Mesendoderm (in vitro differentiated cells): Measurements from ENCODE around the gene TEKT2.
A peak's percentile ranks its signal among the peaks of the same experiment; 100 is the strongest.

Experiments
- DNase-seq: peaks from one replicate; pipeline ENCODE4 v3.0.0; 2013
- H2AK5ac ChIP-seq: 2 replicates; pipeline ENCODE4 v1.6.1; 2013; ENCODE audit warnings: low read length, inconsistent platforms
- H2BK120ac ChIP-seq: 2 replicates; pipeline ENCODE4 v1.6.1; 2013; ENCODE audit warnings: low read depth, mild to moderate bottlenecking, low read length, moderate library complexity, mixed read lengths
- H2BK15ac ChIP-seq: replicated peaks from 2 replicates; pipeline ENCODE4 v1.6.1; 2013; ENCODE audit warnings: low read depth, mild to moderate bottlenecking, moderate library complexity
- H2BK5ac ChIP-seq: 2 replicates; pipeline ENCODE4 v1.6.1; 2013; ENCODE audit warnings: low read length, inconsistent platforms
- H3K18ac ChIP-seq: 2 replicates; pipeline ENCODE4 v1.6.1; 2013; ENCODE audit warnings: mild to moderate bottlenecking, low read length, mixed read lengths
- H3K23ac ChIP-seq: one replicate; pipeline ENCODE4 v1.6.1; 2013; ENCODE audit warnings: low read length
- H3K27ac ChIP-seq: 2 replicates; pipeline ENCODE4 v1.5.1; 2013; ENCODE audit warnings: low read depth, mild to moderate bottlenecking, inconsistent platforms, low read length, moderate library complexity
- H3K27me3 ChIP-seq: 2 replicates; pipeline ENCODE4 v1.6.1; 2013; ENCODE audit warnings: low read length, control low read depth, mild to moderate bottlenecking, inconsistent platforms; ENCODE audit not compliant: insufficient read depth, poor library complexity
- H3K36me3 ChIP-seq: 2 replicates; pipeline ENCODE4 v1.6.1; 2013; ENCODE audit warnings: low read length, inconsistent platforms; ENCODE audit not compliant: control insufficient read depth, insufficient read depth
- H3K4ac ChIP-seq: one replicate; pipeline ENCODE4 v1.6.1; 2013; ENCODE audit warnings: low read depth, mild to moderate bottlenecking, low read length, moderate library complexity
- H3K4me1 ChIP-seq: 2 replicates; pipeline ENCODE4 v1.6.1; 2013; ENCODE audit warnings: low read depth, low read length, inconsistent platforms; ENCODE audit not compliant: control insufficient read depth
- H3K4me2 ChIP-seq: 2 replicates; pipeline ENCODE4 v1.6.1; 2013; ENCODE audit warnings: low read length
- H3K4me3 ChIP-seq: 2 replicates; pipeline ENCODE4 v1.5.1; 2013; ENCODE audit warnings: mild to moderate bottlenecking, low read length
- H3K56ac ChIP-seq: one replicate; pipeline ENCODE4 v1.6.1; 2013; ENCODE audit warnings: low read length
- H3K79me1 ChIP-seq: 2 replicates; pipeline ENCODE4 v1.6.1; 2013; ENCODE audit warnings: low read length, inconsistent platforms
- H3K79me2 ChIP-seq: 2 replicates; pipeline ENCODE4 v1.6.1; 2013; ENCODE audit warnings: mild to moderate bottlenecking, low read length; ENCODE audit not compliant: control insufficient read depth, insufficient read depth
- H3K9ac ChIP-seq: 2 replicates; pipeline ENCODE4 v1.6.1; 2013; ENCODE audit warnings: low read length, inconsistent platforms
- H4K5ac ChIP-seq: one replicate; pipeline ENCODE4 v1.6.1; 2013; ENCODE audit warnings: low read length
- H4K8ac ChIP-seq: one replicate; pipeline ENCODE4 v1.6.1; 2013; ENCODE audit warnings: low read depth, mild to moderate bottlenecking, control low read depth, low read length, moderate library complexity
- WGBS: extraction: QIAGEN DNeasy Blood & Tissue Kit; methylation state at CpG from one replicate; pipeline ENCODE4 v1.1.7; 2013; ENCODE audit warnings: low lambda C conversion rate, missing lambda C conversion rate; ENCODE audit not compliant: insufficient coverage; ENCODE audit errors: extremely low coverage; 5-methylcytosine and 5-hydroxymethylcytosine counted together

The TEKT2 gene

DNA sequence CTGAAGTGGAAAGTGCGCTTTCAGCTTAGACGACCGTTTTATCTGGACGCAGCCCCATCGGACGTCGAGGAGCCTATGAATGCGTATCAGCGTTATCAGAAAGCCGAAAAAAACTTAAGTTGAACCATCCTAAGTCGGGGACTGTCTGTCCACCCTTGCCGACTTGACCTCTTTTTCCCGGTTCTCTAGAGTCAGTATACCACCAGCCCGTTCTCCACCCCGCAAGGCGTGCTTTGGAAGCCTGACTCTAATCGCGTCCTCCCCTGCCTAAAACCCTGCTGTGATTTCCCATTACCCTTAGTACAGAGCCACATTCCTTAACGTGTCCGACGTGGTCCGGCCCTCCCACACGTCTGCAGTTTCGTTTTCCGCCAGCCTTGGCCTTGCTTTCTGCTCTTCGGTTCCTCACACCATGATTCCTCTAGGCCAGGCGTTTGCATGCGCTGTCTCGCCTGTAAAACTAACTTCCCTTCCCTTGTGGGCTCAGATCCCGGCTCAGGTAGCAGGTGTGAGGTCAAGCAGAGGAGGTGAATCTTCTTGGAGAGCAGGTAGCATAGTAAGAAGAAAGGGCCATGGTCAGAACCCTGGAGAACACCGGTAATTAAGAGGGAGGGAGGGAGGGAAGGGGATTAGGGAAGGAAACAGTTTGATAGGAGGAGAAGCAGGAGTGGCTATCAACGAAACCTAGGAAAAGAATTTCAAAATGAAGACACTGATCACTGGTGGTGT is 5.7 kb downstream of the TEKT2 start:
- peaks cover 3% of the 10 kb centered on the region for H3K4me1 ChIP-seq
- no peak overlapping the region for H3K23ac ChIP-seq
- H3K9ac ChIP-seq = peak overlapping the region; percentile 89
- H3K79me1 ChIP-seq = peaks cover 11% of the 10 kb centered on the region
- peak overlapping the region; percentile 96 for H3K56ac ChIP-seq
- DNase-seq = peak; percentile 72
- H3K4me3 ChIP-seq = peak overlapping the region; percentile 95
- H3K27ac ChIP-seq = no peak overlapping the region
- no peak overlapping the region for H2AK5ac ChIP-seq
- H3K4ac ChIP-seq = no peak overlapping the region
- H3K27me3 ChIP-seq = no peaks in the 10 kb centered on the region
- no peak overlapping the region for H2BK120ac ChIP-seq
- peaks cover 14% of the 10 kb centered on the region for H3K36me3 ChIP-seq
- H3K18ac ChIP-seq = no peak overlapping the region
- no peak overlapping the region for H4K8ac ChIP-seq
- H3K4me2 ChIP-seq = peak overlapping the region; percentile 92
- H3K79me2 ChIP-seq = peaks cover 7% of the 10 kb centered on the region
- no peak overlapping the region for H2BK15ac ChIP-seq
- no peak overlapping the region for H2BK5ac ChIP-seq
- WGBS = no CpG with 5 or more reads among the region's 32 CpGs
- no peak overlapping the region for H4K5ac ChIP-seq

DNA sequence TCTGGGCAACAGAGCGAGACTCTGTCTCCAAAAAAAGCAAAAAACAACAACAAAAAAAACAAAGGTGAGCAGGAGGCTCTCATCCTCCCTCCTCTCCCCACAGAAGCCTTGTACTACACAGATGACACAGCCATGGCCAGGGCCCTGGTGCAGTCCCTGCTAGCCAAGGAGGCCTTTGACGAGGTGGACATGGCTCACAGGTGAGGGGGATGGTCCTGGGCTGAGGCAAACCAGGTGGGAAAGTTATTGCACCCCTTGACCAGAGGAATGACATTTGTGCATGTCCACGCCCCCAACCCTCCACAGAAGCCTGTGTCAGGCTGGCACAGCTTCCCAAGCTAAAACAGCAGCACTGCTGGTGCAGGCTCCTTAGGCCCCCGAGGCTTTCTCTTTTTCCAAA is 7.2 kb downstream of the TEKT2 start:
- no peaks in the 10 kb centered on the region for H3K27me3 ChIP-seq
- no peak overlapping the region for H3K4me2 ChIP-seq
- no peak overlapping the region for H3K23ac ChIP-seq
- no peak overlapping the region for H2BK15ac ChIP-seq
- H2BK120ac ChIP-seq = no peak overlapping the region
- H3K27ac ChIP-seq = no peak overlapping the region
- no peak overlapping the region for H2BK5ac ChIP-seq
- H3K79me2 ChIP-seq = peaks cover 7% of the 10 kb centered on the region
- no peak overlapping the region for H3K9ac ChIP-seq
- H3K4me3 ChIP-seq = no peak overlapping the region
- H3K56ac ChIP-seq = no peak overlapping the region
- no peak overlapping the region for H3K4ac ChIP-seq
- H3K79me1 ChIP-seq = peaks cover 11% of the 10 kb centered on the region
- no peak overlapping the region for H3K18ac ChIP-seq
- H4K8ac ChIP-seq = no peak overlapping the region
- no peak overlapping the region for H2AK5ac ChIP-seq
- H3K36me3 ChIP-seq = peaks cover 14% of the 10 kb centered on the region
- WGBS = no CpG with 5 or more reads among the region's 4 CpGs
- H4K5ac ChIP-seq = no peak overlapping the region
- no peak for DNase-seq
- H3K4me1 ChIP-seq = peaks cover 2% of the 10 kb centered on the region

GRCh38 chr1:36091698-36092097 is 7.8 kb downstream of the TEKT2 start:
- no peak overlapping the region for H3K23ac ChIP-seq
- no peak overlapping the region for H2BK5ac ChIP-seq
- no peak overlapping the region for H3K9ac ChIP-seq
- H3K27me3 ChIP-seq = no peaks in the 10 kb centered on the region
- H3K79me2 ChIP-seq = peaks cover 7% of the 10 kb centered on the region
- peaks cover 2% of the 10 kb centered on the region for H3K4me1 ChIP-seq
- no peak overlapping the region for H3K56ac ChIP-seq
- H3K36me3 ChIP-seq = peaks cover 14% of the 10 kb centered on the region
- no peak overlapping the region for H3K18ac ChIP-seq
- no peak for DNase-seq
- peaks cover 11% of the 10 kb centered on the region for H3K79me1 ChIP-seq
- H2BK15ac ChIP-seq = no peak overlapping the region
- no CpG with 5 or more reads among the region's 13 CpGs for WGBS
- H4K5ac ChIP-seq = no peak overlapping the region
- H2BK120ac ChIP-seq = no peak overlapping the region
- H4K8ac ChIP-seq = no peak overlapping the region
- H3K4me3 ChIP-seq = no peak overlapping the region
- H2AK5ac ChIP-seq = no peak overlapping the region
- no peak overlapping the region for H3K27ac ChIP-seq
- H3K4ac ChIP-seq = no peak overlapping the region
- no peak overlapping the region for H3K4me2 ChIP-seq

DNA sequence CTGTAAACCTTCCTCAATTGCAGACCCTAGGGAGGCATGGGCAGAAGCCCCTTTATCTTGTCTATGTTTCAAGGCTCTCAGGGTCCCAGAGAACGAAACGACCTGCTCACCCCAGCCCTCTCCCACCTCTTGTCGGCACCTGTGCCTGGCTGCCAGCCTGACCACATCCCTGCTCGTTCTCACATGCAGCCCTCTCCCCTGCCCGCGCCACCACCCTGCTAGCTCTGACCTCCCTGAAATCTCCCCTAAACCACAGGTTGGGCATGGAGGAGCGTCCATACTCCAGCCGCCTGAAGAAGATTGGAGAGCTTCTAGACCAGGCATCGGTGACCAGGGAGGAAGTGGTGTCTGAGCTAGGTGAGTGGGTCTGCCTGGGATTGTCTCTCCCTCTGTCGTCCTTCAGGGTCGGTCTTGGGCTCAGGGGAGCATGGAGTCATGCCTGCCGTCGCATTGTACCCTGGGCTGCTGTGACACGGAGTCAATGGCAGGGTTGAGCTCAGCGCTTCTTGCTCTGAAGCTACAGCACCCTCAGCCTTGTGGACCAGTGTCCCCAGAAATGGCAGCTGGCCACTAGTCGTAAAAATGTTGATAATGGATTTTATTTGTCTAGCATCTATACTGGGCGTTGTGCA is 8.4 kb downstream of the TEKT2 start:
- Histone ChIP-seq H4K5ac (no peak overlapping the region), H3K36me3 (peaks cover 14% of the 10 kb centered on the region), H3K23ac (no peak overlapping the region), H3K9ac (no peak overlapping the region), H3K18ac (no peak overlapping the region), H2BK15ac (no peak overlapping the region), H3K79me2 (peaks cover 7% of the 10 kb centered on the region), H3K79me1 (peaks cover 11% of the 10 kb centered on the region), H2BK5ac (no peak overlapping the region), H3K27ac (no peak overlapping the region), H2AK5ac (no peak overlapping the region), H3K4ac (no peak overlapping the region), H3K4me1 (peaks cover 2% of the 10 kb centered on the region), H4K8ac (no peak overlapping the region), H3K4me3 (no peak overlapping the region), H3K56ac (no peak overlapping the region), H3K27me3 (no peaks in the 10 kb centered on the region), H2BK120ac (no peak overlapping the region), H3K4me2 (no peak overlapping the region)
- WGBS = no CpG with 5 or more reads among the region's 17 CpGs
- DNase-seq = no peak

DNA sequence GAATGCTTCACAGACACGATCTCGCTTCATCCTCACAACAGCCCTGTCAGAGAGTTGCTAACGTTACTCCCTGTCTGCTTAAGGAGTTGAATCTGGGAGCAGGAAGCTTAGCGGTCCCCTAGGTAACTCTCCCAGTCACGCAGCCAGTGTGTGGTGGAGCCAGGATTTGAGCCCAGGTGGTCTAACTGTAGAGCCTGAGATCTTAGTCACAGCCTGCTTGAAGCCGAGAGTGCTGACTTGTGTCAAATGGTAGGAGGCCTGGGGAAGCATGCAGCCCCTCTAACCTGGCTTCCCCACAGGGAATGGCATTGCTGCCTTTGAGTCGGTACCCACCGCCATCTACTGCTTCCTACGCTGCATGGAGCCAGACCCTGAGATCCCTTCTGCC is 8.9 kb downstream of the TEKT2 start:
- Histone ChIP-seq H3K36me3 (peaks cover 14% of the 10 kb centered on the region), H3K4me1 (peaks cover 2% of the 10 kb centered on the region)
- no CpG with 5 or more reads among the region's 9 CpGs for WGBS

More for the DNA sequence above, 8.9 kb downstream of the TEKT2 start:
- Histone ChIP-seq H3K27me3 (no peaks in the 10 kb centered on the region), H3K56ac (no peak overlapping the region), H4K8ac (no peak overlapping the region), H2AK5ac (no peak overlapping the region), H2BK15ac (no peak overlapping the region), H3K4me3 (no peak overlapping the region), H3K23ac (no peak overlapping the region), H3K9ac (no peak overlapping the region), H3K27ac (no peak overlapping the region), H3K18ac (no peak overlapping the region), H4K5ac (no peak overlapping the region), H3K79me1 (peaks cover 11% of the 10 kb centered on the region), H3K4ac (no peak overlapping the region), H3K79me2 (peaks cover 7% of the 10 kb centered on the region), H3K4me2 (no peak overlapping the region), H2BK120ac (no peak overlapping the region), H2BK5ac (no peak overlapping the region)
- DNase-seq = no peak
